ENCODE results near the gene UBAC2.
A peak's percentile ranks its signal among the peaks of the same experiment; 100 is the strongest.
"Not testable (repeated sequence)": the region's sequence is repeated elsewhere in the genome, so short reads cannot be mapped to it uniquely, and the experiment has no call there.

UBAC2 gene

DNA sequence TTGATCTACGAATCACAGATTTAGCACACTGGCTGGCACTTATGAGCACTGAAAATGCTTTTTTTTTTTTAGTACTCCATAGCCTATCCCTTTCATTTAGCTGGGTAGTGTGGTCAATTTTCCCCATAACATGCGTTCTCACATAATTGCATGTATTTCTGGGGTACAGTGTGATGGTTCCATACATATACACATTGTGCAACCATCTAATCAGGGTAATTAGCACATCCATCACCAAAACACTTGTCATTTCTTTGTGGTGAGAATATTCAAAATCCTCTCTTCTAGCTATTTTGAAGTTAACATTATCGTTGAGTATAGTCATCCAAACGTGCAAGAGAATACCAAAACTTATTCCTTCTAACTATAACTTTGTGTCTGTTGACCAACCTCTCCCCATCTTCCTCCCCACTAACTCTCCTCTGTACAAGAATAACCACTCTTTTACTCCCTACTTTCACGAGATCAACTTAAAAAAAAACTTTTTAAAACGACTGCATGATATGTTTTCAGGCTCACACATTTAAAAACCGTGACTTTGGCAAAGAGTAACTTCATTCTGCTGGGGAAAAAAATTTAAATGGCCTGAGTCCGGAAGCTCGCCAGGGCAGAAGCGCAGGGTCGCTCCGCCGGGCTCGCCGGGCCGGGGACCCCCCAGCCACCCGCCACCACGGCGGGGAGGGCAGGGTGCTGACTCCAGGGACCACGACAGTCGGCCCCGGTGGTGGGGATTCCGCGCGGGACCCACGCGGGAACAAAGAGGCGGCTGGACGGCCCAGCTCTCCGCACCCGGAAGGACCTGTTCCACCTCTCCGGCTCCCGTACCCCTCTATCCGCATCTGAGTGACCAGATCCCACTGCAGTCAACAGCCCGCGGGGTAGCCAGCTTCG is 868 bp upstream of the UBAC2 start:
- H3K9ac ChIP-seq (ENCODE audit: low read depth in 1 of 2, low read length in 2 of 2), result peak overlapping the region; percentile 99
- peak overlapping the region; percentile 82 to 96 for H3K4me3 ChIP-seq (ENCODE audit: low read length in 2 of 2)
- peak overlapping the region; percentile 98 to 99 for H3K27ac ChIP-seq (ENCODE audit: low read depth in 2 of 2, low read length in 2 of 2)
- H3K27me3 ChIP-seq (ENCODE audit: control insufficient read depth in 2 of 2, insufficient read depth in 2 of 2, low read length in 2 of 2), result no peaks in the 10 kb centered on the region
- H3K36me3 ChIP-seq (ENCODE audit: control insufficient read depth in 2 of 2, insufficient read depth in 2 of 2, low read length in 2 of 2), result no peaks in the 10 kb centered on the region
- peaks cover 33 to 43% of the 10 kb centered on the region in 2 donors for H3K4me1 ChIP-seq (ENCODE audit: control insufficient read depth in 2 of 2, insufficient read depth in 2 of 2, low read length in 2 of 2)
- no peaks in the 10 kb centered on the region for H3K9me3 ChIP-seq (ENCODE audit: control insufficient read depth in 2 of 2, low read length in 2 of 2)

DNA sequence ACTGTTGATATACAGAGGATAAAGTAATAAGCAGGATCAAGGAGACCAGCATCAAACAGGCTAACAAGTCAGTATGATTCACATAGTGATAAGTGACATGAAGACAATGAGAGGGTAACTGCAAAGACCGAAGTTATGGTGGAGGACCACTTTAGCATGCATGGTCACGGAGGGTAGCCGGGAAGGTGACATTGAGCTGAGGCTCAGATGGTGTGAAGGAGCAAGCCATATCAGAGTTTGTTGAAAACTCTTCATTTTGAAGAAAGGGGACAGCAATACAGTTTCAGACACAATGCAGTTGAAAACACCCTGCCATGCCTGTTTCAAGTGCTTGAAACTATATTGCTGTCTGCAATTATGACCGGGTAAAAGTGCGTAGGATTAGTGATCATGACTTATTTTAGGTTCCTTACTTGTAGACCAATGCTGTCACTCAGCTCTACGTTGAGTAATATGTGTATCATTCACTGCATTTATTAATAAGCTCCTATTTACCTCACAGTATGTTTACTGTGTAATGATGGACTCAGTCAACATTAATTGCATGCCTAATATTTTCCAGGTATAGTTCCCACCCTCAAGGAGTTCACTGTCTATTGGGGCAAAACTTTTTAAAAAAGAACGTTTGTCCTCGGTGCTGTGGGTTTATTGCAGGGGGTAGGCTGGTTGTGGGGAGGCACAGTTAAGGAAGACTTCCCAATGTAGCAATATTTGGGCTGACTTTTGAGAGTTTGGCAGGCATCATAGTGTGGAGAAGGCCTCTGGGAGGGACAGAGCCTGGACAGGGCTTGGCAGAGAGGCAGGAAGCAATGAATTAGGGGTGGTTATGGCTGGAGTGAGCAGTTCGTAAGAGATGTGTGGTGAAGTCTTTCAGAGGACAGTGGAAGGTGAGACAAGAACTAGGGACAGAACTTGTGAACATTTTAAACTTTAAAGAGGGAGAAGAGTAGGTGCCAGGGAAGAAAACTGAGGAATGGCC is 3.2 kb downstream of the UBAC2 start:
- Histone ChIP-seq H3K9ac (ENCODE audit: low read depth in 1 of 2, low read length in 2 of 2) (no peak overlapping the region), H3K27ac (ENCODE audit: low read depth in 2 of 2, low read length in 2 of 2) (no peak overlapping the region), H3K4me3 (ENCODE audit: low read length in 2 of 2) (peak overlapping the region in 1 of 2 donors; percentile 2), H3K36me3 (ENCODE audit: control insufficient read depth in 2 of 2, insufficient read depth in 2 of 2, low read length in 2 of 2) (peaks cover 0 to 10% of the 10 kb centered on the region in 2 donors), H3K4me1 (ENCODE audit: control insufficient read depth in 2 of 2, insufficient read depth in 2 of 2, low read length in 2 of 2) (peaks cover 22 to 24% of the 10 kb centered on the region in 2 donors), H3K27me3 (ENCODE audit: control insufficient read depth in 2 of 2, insufficient read depth in 2 of 2, low read length in 2 of 2) (no peaks in the 10 kb centered on the region), H3K9me3 (ENCODE audit: control insufficient read depth in 2 of 2, low read length in 2 of 2) (no peaks in the 10 kb centered on the region)

DNA sequence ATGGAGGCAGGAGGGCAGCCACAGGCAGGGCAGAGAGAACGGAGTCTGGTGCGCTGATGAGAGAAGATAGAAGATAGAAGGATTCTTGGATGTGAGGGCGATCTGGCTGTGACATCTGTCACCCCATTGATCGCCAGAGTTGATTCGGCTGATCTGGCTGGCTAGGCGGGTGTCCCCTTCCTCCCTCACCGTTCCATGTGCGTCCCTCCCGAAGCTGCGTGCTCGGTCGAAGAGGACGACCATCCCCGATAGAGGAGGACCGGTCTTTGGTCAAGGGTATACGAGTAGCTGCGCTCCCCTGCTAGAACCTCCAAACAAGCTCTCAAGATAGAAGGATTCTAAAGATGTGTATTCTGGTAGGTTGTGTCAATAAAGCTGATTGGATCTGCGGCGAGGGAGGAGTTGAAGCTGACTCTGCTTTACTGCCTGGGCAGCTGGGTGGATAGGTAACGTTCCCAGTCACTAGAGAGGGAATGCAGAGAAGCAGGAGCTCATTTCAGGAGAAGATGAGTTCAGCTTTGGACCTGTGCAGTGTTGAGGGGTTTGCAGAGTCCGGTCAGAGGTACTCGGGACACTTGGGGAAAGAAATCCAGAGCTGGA is 5.1 kb downstream of the UBAC2 start:
- no peaks in the 10 kb centered on the region for H3K27me3 ChIP-seq (ENCODE audit: control insufficient read depth in 2 of 2, insufficient read depth in 2 of 2, low read length in 2 of 2)
- H3K4me3 ChIP-seq (ENCODE audit: low read length in 2 of 2), result no peak overlapping the region
- no peak overlapping the region for H3K9ac ChIP-seq (ENCODE audit: low read depth in 1 of 2, low read length in 2 of 2)
- no peak overlapping the region for H3K27ac ChIP-seq (ENCODE audit: low read depth in 2 of 2, low read length in 2 of 2)
- H3K4me1 ChIP-seq (ENCODE audit: control insufficient read depth in 2 of 2, insufficient read depth in 2 of 2, low read length in 2 of 2), result peaks cover 13 to 19% of the 10 kb centered on the region in 2 donors
- H3K36me3 ChIP-seq (ENCODE audit: control insufficient read depth in 2 of 2, insufficient read depth in 2 of 2, low read length in 2 of 2), result peaks cover 0 to 10% of the 10 kb centered on the region in 2 donors
- H3K9me3 ChIP-seq (ENCODE audit: control insufficient read depth in 2 of 2, low read length in 2 of 2), result no peaks in the 10 kb centered on the region

DNA sequence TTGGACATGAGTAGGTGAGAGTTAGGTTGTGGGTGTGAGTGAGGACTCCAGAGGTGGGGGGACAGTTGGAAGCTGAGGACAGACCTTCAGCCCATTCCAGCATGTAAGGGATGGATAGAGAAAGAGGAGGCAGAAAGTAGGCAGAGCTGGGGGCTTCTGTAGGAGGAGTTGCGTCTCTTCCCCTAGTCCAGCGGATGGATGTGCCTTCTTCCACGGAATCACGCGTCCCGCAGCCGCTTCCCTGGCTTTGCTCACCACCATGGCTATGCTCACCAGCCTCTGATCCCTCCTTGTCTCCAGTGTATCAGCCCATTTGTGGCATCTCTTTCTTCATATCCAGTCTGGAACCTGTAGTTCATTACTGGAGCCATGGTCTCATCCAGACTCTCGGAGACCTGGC is 5.6 kb downstream of the UBAC2 start:
- Histone ChIP-seq H3K4me1 (ENCODE audit: control insufficient read depth in 2 of 2, insufficient read depth in 2 of 2, low read length in 2 of 2) (peaks cover 13 to 17% of the 10 kb centered on the region in 2 donors), H3K27me3 (ENCODE audit: control insufficient read depth in 2 of 2, insufficient read depth in 2 of 2, low read length in 2 of 2) (no peaks in the 10 kb centered on the region), H3K9ac (ENCODE audit: low read depth in 1 of 2, low read length in 2 of 2) (no peak overlapping the region), H3K27ac (ENCODE audit: low read depth in 2 of 2, low read length in 2 of 2) (no peak overlapping the region), H3K9me3 (ENCODE audit: control insufficient read depth in 2 of 2, low read length in 2 of 2) (no peaks in the 10 kb centered on the region), H3K4me3 (ENCODE audit: low read length in 2 of 2) (no peak overlapping the region), H3K36me3 (ENCODE audit: control insufficient read depth in 2 of 2, insufficient read depth in 2 of 2, low read length in 2 of 2) (peaks cover 0 to 10% of the 10 kb centered on the region in 2 donors)

DNA sequence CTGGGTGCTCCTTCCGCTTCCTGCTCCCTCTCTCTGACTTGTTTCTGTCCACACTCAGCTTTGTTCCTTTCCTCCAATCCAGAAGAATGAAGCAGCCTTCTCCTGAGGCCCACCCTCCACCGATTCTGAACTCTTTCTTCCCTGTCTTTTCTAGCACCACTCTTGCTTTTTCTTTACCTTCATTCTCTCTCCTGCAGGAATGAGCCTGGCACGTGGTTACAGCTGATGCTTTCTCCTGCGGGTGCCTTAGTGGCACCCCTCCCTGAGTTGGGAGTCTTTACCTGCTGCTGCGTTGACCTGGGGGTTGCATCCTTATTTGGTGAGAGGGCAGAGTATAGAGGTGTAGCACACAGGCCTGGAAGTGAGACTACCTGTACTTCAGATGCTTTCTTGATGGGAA is 6.2 kb downstream of the UBAC2 start:
- H3K9me3 ChIP-seq (ENCODE audit: control insufficient read depth in 2 of 2, low read length in 2 of 2), result no peaks in the 10 kb centered on the region
- peaks cover 0 to 10% of the 10 kb centered on the region in 2 donors for H3K36me3 ChIP-seq (ENCODE audit: control insufficient read depth in 2 of 2, insufficient read depth in 2 of 2, low read length in 2 of 2)
- no peak overlapping the region for H3K4me3 ChIP-seq (ENCODE audit: low read length in 2 of 2)
- H3K27me3 ChIP-seq (ENCODE audit: control insufficient read depth in 2 of 2, insufficient read depth in 2 of 2, low read length in 2 of 2), result no peaks in the 10 kb centered on the region
- H3K27ac ChIP-seq (ENCODE audit: low read depth in 2 of 2, low read length in 2 of 2), result no peak overlapping the region
- no peak overlapping the region for H3K9ac ChIP-seq (ENCODE audit: low read depth in 1 of 2, low read length in 2 of 2)
- peaks cover 12 to 17% of the 10 kb centered on the region in 2 donors for H3K4me1 ChIP-seq (ENCODE audit: control insufficient read depth in 2 of 2, insufficient read depth in 2 of 2, low read length in 2 of 2)

DNA sequence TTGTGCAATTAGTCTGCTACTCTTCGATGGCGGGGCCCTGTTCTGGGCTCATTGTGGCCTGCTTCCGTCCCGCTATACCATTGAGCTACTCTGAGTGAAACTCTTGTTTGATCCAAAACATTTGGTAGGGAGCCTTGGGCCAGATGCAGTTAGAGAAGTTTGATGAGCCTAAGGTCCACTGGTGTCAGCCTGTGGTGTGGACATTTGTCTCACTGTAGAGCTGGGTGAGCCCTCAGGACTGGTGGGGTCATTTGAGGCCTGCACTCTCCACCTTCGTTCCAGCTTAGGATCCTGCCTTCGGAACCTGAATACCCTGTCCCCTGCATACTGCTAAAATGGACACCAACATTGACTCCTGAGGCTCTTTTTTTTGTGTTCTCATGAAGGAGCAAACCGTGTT is 6.9 kb downstream of the UBAC2 start:
- H3K36me3 ChIP-seq (ENCODE audit: control insufficient read depth in 2 of 2, insufficient read depth in 2 of 2, low read length in 2 of 2), result peaks cover 0 to 10% of the 10 kb centered on the region in 2 donors
- H3K4me1 ChIP-seq (ENCODE audit: control insufficient read depth in 2 of 2, insufficient read depth in 2 of 2, low read length in 2 of 2), result peaks cover 6 to 13% of the 10 kb centered on the region in 2 donors
- no peaks in the 10 kb centered on the region for H3K9me3 ChIP-seq (ENCODE audit: control insufficient read depth in 2 of 2, low read length in 2 of 2)
- no peaks in the 10 kb centered on the region for H3K27me3 ChIP-seq (ENCODE audit: control insufficient read depth in 2 of 2, insufficient read depth in 2 of 2, low read length in 2 of 2)
- no peak overlapping the region for H3K4me3 ChIP-seq (ENCODE audit: low read length in 2 of 2)
- no peak overlapping the region for H3K27ac ChIP-seq (ENCODE audit: low read depth in 2 of 2, low read length in 2 of 2)
- H3K9ac ChIP-seq (ENCODE audit: low read depth in 1 of 2, low read length in 2 of 2), result no peak overlapping the region

DNA sequence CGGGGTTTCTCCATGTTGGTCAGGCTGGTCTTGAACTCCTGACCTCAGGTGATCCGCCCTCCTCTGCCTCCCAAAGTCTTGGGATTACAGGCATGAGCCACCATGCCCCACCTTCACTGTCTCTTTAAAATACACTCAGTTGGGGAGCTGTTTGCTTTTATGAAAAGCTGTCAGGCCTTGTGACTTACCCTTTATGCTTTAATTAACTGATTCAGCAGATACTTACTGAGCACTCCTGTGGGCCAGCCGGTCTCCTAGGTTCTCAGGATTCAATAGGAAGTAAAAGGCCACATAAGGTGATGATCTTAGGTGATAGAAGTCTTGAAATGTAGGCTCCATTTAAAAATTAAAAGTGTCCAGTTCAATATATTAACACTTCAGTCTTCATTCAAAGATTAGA is 7.5 kb downstream of the UBAC2 start:
- H3K27me3 ChIP-seq (ENCODE audit: control insufficient read depth in 2 of 2, insufficient read depth in 2 of 2, low read length in 2 of 2), result no peaks in the 10 kb centered on the region
- no peak overlapping the region for H3K27ac ChIP-seq (ENCODE audit: low read depth in 2 of 2, low read length in 2 of 2)
- peaks cover 3 to 10% of the 10 kb centered on the region in 2 donors for H3K4me1 ChIP-seq (ENCODE audit: control insufficient read depth in 2 of 2, insufficient read depth in 2 of 2, low read length in 2 of 2)
- peaks cover 0 to 10% of the 10 kb centered on the region in 2 donors for H3K36me3 ChIP-seq (ENCODE audit: control insufficient read depth in 2 of 2, insufficient read depth in 2 of 2, low read length in 2 of 2)
- no peak overlapping the region for H3K4me3 ChIP-seq (ENCODE audit: low read length in 2 of 2)
- no peak overlapping the region for H3K9ac ChIP-seq (ENCODE audit: low read depth in 1 of 2, low read length in 2 of 2)
- H3K9me3 ChIP-seq (ENCODE audit: control insufficient read depth in 2 of 2, low read length in 2 of 2), result no peaks in the 10 kb centered on the region

DNA sequence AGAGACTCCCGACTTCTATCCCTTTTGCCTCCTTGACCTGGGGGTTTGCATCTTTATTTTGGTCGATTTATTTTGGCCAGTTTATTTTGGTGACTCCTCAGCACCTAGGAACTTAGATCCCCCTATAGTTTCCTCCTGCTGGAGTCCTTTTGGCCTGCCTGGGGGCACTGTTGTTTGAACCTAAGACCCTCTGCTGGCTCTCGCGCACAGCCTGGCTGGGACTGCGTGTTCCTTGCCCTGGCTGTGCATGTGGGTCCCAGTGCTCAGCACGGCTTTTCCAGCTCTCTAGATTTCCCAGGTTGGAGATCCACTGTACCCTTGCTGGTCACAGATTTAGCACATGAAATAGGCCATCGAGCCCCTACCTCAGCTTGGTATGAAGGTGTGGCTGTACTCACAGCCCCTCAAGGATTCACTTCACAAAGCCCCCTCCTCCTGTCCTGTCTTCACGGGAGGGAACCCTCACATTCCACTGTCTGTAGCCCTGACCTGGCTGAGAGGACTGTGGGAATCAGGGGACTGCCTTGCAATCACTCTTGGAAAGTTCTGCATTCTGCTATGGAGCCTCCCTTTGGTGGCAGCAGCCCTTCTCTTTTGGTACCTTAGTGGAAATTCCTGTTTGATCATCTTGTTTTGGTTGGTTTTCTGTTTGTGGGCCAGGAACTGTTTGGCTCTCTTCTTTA is 8.3 kb downstream of the UBAC2 start:
- Histone ChIP-seq H3K4me3 (ENCODE audit: low read length in 2 of 2) (no peak overlapping the region), H3K9me3 (ENCODE audit: control insufficient read depth in 2 of 2, low read length in 2 of 2) (no peaks in the 10 kb centered on the region), H3K27me3 (ENCODE audit: control insufficient read depth in 2 of 2, insufficient read depth in 2 of 2, low read length in 2 of 2) (no peaks in the 10 kb centered on the region), H3K4me1 (ENCODE audit: control insufficient read depth in 2 of 2, insufficient read depth in 2 of 2, low read length in 2 of 2) (peaks cover 3 to 4% of the 10 kb centered on the region in 2 donors), H3K9ac (ENCODE audit: low read depth in 1 of 2, low read length in 2 of 2) (no peak overlapping the region), H3K27ac (ENCODE audit: low read depth in 2 of 2, low read length in 2 of 2) (no peak overlapping the region), H3K36me3 (ENCODE audit: control insufficient read depth in 2 of 2, insufficient read depth in 2 of 2, low read length in 2 of 2) (peaks cover 0 to 10% of the 10 kb centered on the region in 2 donors)

DNA sequence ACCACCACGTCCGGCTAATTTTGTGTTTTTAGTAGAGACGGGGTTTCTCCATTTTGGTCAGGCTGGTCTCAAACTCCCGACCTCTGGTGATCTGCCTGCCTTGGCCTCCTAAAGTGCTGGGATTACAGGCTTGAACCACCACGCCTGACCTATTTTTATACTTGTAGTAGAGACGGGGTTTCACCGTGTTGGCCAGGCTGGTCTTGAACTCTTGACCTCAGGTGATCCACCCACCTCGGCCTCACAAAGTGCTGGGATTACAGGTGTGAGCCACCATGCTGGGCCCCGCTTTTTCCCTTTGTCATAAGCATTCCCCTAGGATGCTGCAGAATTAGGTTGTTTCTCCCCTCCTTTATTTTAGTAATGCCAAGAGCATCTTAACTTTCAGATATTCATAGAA is 10.0 kb downstream of the UBAC2 start:
- H3K27me3 ChIP-seq (ENCODE audit: control insufficient read depth in 2 of 2, insufficient read depth in 2 of 2, low read length in 2 of 2); H3K9ac ChIP-seq (ENCODE audit: low read depth in 1 of 2, low read length in 2 of 2); H3K4me3 ChIP-seq (ENCODE audit: low read length in 2 of 2); H3K4me1 ChIP-seq (ENCODE audit: control insufficient read depth in 2 of 2, insufficient read depth in 2 of 2, low read length in 2 of 2); H3K27ac ChIP-seq (ENCODE audit: low read depth in 2 of 2, low read length in 2 of 2); H3K9me3 ChIP-seq (ENCODE audit: control insufficient read depth in 2 of 2, low read length in 2 of 2): not testable (repeated sequence)
- H3K36me3 ChIP-seq (ENCODE audit: control insufficient read depth in 2 of 2, insufficient read depth in 2 of 2, low read length in 2 of 2), result peaks cover 3 to 12% of the 10 kb centered on the region in 2 donors
